HepG2 (cell line): Measurements from ENCODE around the gene DDX11. TPM values are rescaled to one million over a fixed set of nuclear protein-coding genes. Genes with fewer than 3 reads are reported as not detected.

Source experiments
- ARID2 ChIP-seq: sonication (generic); formaldehyde crosslinking; IDR thresholded peaks from 2 replicates; pipeline ENCODE4 v1.8.1; 2022; ENCODE audit warnings: mild to moderate bottlenecking, missing genetic modification reagents, borderline replicate concordance
- CBX5 ChIP-seq: sonication (generic); formaldehyde crosslinking; IDR thresholded peaks from 2 replicates; pipeline ENCODE4 v1.4.0; 2020; ENCODE audit warnings: missing genetic modification reagents, borderline replicate concordance
- HDAC1 ChIP-seq: sonication (generic); formaldehyde crosslinking; IDR thresholded peaks from 2 replicates; pipeline ENCODE4 v1.5.1; 2020; ENCODE audit warnings: mild to moderate bottlenecking, missing genetic modification reagents
- HNRNPLL ChIP-seq: fragments of 200-400 bp; formaldehyde crosslinking; IDR thresholded peaks from 2 replicates; pipeline ENCODE4 v1.6.1; 2017; ENCODE audit warnings: mild to moderate bottlenecking, low read depth, low read length; ENCODE audit not compliant: poor library complexity, severe bottlenecking
- IKZF4 ChIP-seq: sonication (generic); formaldehyde crosslinking; IDR thresholded peaks from 2 replicates; pipeline ENCODE4 v1.5.1; 2020; ENCODE audit warnings: borderline replicate concordance, mild to moderate bottlenecking, low read depth, missing genetic modification reagents; ENCODE audit errors: not compliant biosample characterization
- MEIS1 ChIP-seq: sonication (generic); formaldehyde crosslinking; IDR thresholded peaks from 2 replicates; pipeline ENCODE4 v1.9.0; 2021; ENCODE audit warnings: mild to moderate bottlenecking, missing genetic modification reagents, moderate library complexity, borderline replicate concordance
- MIER3 ChIP-seq: IDR thresholded peaks from 2 replicates; pipeline ENCODE4 v1.6.1; 2016; ENCODE audit warnings: missing compliant biosample characterization, borderline replicate concordance
- NFYC ChIP-seq: IDR thresholded peaks from 2 replicates; pipeline ENCODE4 v1.6.1; 2016; ENCODE audit warnings: missing genetic modification reagents, missing compliant biosample characterization
- PBX2 ChIP-seq: IDR thresholded peaks from 2 replicates; pipeline ENCODE4 v1.6.1; 2016; ENCODE audit warnings: control low read depth
- PHF20 ChIP-seq: sonication (generic); formaldehyde crosslinking; IDR thresholded peaks from 2 replicates; pipeline ENCODE4 v1.5.0; 2020; ENCODE audit warnings: mild to moderate bottlenecking, missing genetic modification reagents
- PHF8 ChIP-seq: sonication (generic); formaldehyde crosslinking; IDR thresholded peaks from 2 replicates; pipeline ENCODE4 v1.5.0; 2020; ENCODE audit warnings: missing genetic modification reagents
- POLR2G ChIP-seq: fragments of 200-400 bp; formaldehyde crosslinking; IDR thresholded peaks from 2 replicates; pipeline ENCODE4 v1.6.1; 2018; ENCODE audit warnings: mild to moderate bottlenecking, low read depth, low read length, moderate library complexity
- PPARG ChIP-seq: conservative IDR thresholded peaks from 2 replicates; pipeline ENCODE4 v1.6.1; 2016; ENCODE audit warnings: missing biosample characterization, missing genetic modification reagents
- SP4 ChIP-seq: sonication (generic); formaldehyde crosslinking; IDR thresholded peaks from 2 replicates; pipeline ENCODE4 v1.8.1; 2023; ENCODE audit warnings: mild to moderate bottlenecking, missing genetic modification reagents
- TBX2 ChIP-seq: sonication (generic); formaldehyde crosslinking; IDR thresholded peaks from 2 replicates; pipeline ENCODE4 v1.5.0; 2020; ENCODE audit warnings: missing genetic modification reagents, mild to moderate bottlenecking, borderline replicate concordance
- TFAP4 ChIP-seq: sonication (generic); IDR thresholded peaks from 2 replicates; pipeline ENCODE4 v1.6.1; 2016; ENCODE audit warnings: low read depth, borderline replicate concordance
- ZBTB14 ChIP-seq: sonication (generic); formaldehyde crosslinking; IDR thresholded peaks from 2 replicates; pipeline ENCODE4 v1.4.0; 2020; ENCODE audit warnings: missing genetic modification reagents
- ZNF574 ChIP-seq: sonication (generic); formaldehyde crosslinking; IDR thresholded peaks from 2 replicates; pipeline ENCODE4 v1.4.0; 2020; ENCODE audit warnings: missing genetic modification reagents
- ZNF589 ChIP-seq: sonication (generic); formaldehyde crosslinking; conservative IDR thresholded peaks from 2 replicates; pipeline ENCODE4 v1.8.0; 2022; ENCODE audit warnings: mild to moderate bottlenecking, moderate library complexity, missing genetic modification reagents
- ZNF598 ChIP-seq: sonication (generic); formaldehyde crosslinking; IDR thresholded peaks from 2 replicates; pipeline ENCODE4 v1.5.1; 2020; ENCODE audit warnings: mild to moderate bottlenecking, missing genetic modification reagents, borderline replicate concordance
- ZNF724P ChIP-seq: sonication (generic); formaldehyde crosslinking; IDR thresholded peaks from 2 replicates; pipeline ENCODE4 v1.8.0; 2022; ENCODE audit warnings: missing genetic modification reagents, borderline replicate concordance
- ZSCAN12 ChIP-seq: sonication (generic); formaldehyde crosslinking; IDR thresholded peaks from 2 replicates; pipeline ENCODE4 v1.9.0; 2021; ENCODE audit warnings: mild to moderate bottlenecking, missing genetic modification reagents
- polyA plus RNA-seq, 8 experiments: library from polyadenylated mRNA; depleted of rRNA in 3 of 8; stranded (reverse) in 7 of 8; unstranded in 1 of 8; fragments of >200 nt; fragmentation: Illumina TruSeq in 4 of 8; extraction: Trizol in 4 of 8; gene quantifications; 2 replicates each; pipeline versions ENCODE4 v1.2.1 to v1.2.3, GENCODE V29; 2011 to 2016; ENCODE audit warnings: low read depth in 4 of 8, missing spikeins in 1 of 8, mixed read lengths in 1 of 8; ENCODE audit not compliant: insufficient read depth in 1 of 8
- total RNA-seq, 5 experiments: library from RNA; depleted of rRNA; stranded (reverse); fragments of >200 nt; fragmentation: Illumina TruSeq; extraction: Trizol; gene quantifications; 2 replicates each; pipeline ENCODE4 v1.2.3, GENCODE V29; 2016; ENCODE audit warnings: low read depth in 1 of 5

The DDX11 gene
- total and polyA plus RNA-seq, 2 of the 13 experiments (the other 11 are each of a cell fraction or from before 2014, with no cell fraction given) = 23.9 to 40.8 TPM

- TF ChIP-seq ZNF574 (CRISPR knock-in tag) (0 out of 2 replicates have a peak, but pooled peaks have one; percentile 64), PHF20 (CRISPR knock-in tag) (peak; percentile 80), IKZF4 (CRISPR knock-in tag) (peak; percentile 18), PPARG (CRISPR knock-in tag) (peak; percentile 35; the same call in 1 of the 2 replicates), PBX2 (CRISPR knock-in tag) (peak; percentile 92), SP4 (CRISPR knock-in tag) (peak; percentile 87), POLR2G (peak; percentile 76), MEIS1 (peak; percentile 75; the same call in 1 of the 2 replicates), ZNF598 (CRISPR knock-in tag) (peak; percentile 29; the same call in 1 of the 2 replicates), HNRNPLL (peak; percentile 91), ZNF589 (0 out of 2 replicates have a peak, but pooled peaks have one; percentile 12), MIER3 (CRISPR knock-in tag) (0 out of 2 replicates have a peak, but pooled peaks have one; percentile 7), ZNF724P (CRISPR knock-in tag) (0 out of 2 replicates have a peak, but pooled peaks have one; percentile 66), ZSCAN12 (0 out of 2 replicates have a peak, but pooled peaks have one; percentile 62), ZBTB14 (peak; percentile 14; the same call in 1 of the 2 replicates), HDAC1 (peak; percentile 79), CBX5 (CRISPR knock-in tag) (peak; percentile 1; the same call in 1 of the 2 replicates), PHF8 (CRISPR knock-in tag) (peak; percentile 89), TBX2 (peak; percentile 45; the same call in 1 of the 2 replicates), TFAP4 (peak; percentile 51; the same call in 1 of the 2 replicates), NFYC (peak; percentile 79), ARID2 (0 out of 2 replicates have a peak, but pooled peaks have one; percentile 64)
Measured at GRCh38 chr12:31073527-31074332, at the start of gene DDX11 (continued).
